Thyroid gland (tissue), 4 donors: ENCODE results near the gene SLC9C1. TPM values are rescaled to one million over a fixed set of nuclear protein-coding genes. Genes with fewer than 3 reads are reported as not detected.

Source experiments
- DNase-seq, 2 donors: peaks; one replicate each; pipeline ENCODE4 v3.0.0-alpha.2; 2019
- H3K27ac ChIP-seq, 3 donors: fragments of 200-600 bp; sonication (generic); 1 replicate in 2 of 3; 2 replicates in 1 of 3; pipeline ENCODE4 v1.5.1; 2016 to 2019; ENCODE audit warnings: mild to moderate bottlenecking in 1 of 3, moderate library complexity in 1 of 3
- H3K27me3 ChIP-seq: fragments of 200-600 bp; sonication (generic); one replicate; pipeline ENCODE4 v1.5.1; 2019
- H3K36me3 ChIP-seq, 2 donors: fragments of 200-600 bp; sonication (generic); one replicate each; pipeline ENCODE4 v1.5.1; 2016 to 2019
- H3K4me1 ChIP-seq, 2 donors: fragments of 200-600 bp; sonication (generic); one replicate each; pipeline ENCODE4 v1.5.1; 2017 to 2019
- H3K4me3 ChIP-seq, 3 donors: fragments of 200-600 bp; sonication (generic); replicated peaks in 1 of 3; 1 replicate in 2 of 3; 2 replicates in 1 of 3; pipeline ENCODE4 v1.5.1; 2016; ENCODE audit warnings: mild to moderate bottlenecking in 1 of 3
- H3K9me3 ChIP-seq: fragments of 200-600 bp; sonication (generic); one replicate; pipeline ENCODE4 v1.5.1; 2017
- CTCF ChIP-seq, 6 experiments: fragments of 200-600 bp in 3 of 6; fragments of 450-650 bp in 3 of 6; sonication (generic) in 3 of 6; IDR thresholded peaks; one replicate each; pipeline ENCODE4 v1.5.1; 2016 to 2019; ENCODE audit warnings: antibody characterized with exemption in 6 of 6, mild to moderate bottlenecking in 2 of 6, inconsistent platforms in 1 of 6, moderate library complexity in 1 of 6
- POLR2A ChIP-seq, 2 donors: fragments of 450-650 bp; IDR thresholded peaks; one replicate each; pipeline ENCODE4 v1.6.1; 2017; ENCODE audit warnings: antibody characterized with exemption in 2 of 2, mild to moderate bottlenecking in 2 of 2, moderate library complexity in 1 of 2
- WGBS, 2 donors: methylation state at CpG; one replicate each; pipeline ENCODE4 v1.1.5; 2017; 5-methylcytosine and 5-hydroxymethylcytosine counted together
- intact Hi-C: fragments of 100-400 bp; cut with DNase I; formaldehyde crosslinking; loops from one replicate; pipeline ENCODE4 v1.15.1; 2023
- total RNA-seq, 4 donors: library from RNA; depleted of rRNA; stranded (reverse); fragments of >200 nt; gene quantifications; one replicate each; pipeline ENCODE4 v1.2.3, GENCODE V29; 2016

SLC9C1 gene
- total RNA-seq, 4 donors from 2014 or later = 0.11 TPM; not detected in 3

- TF ChIP-seq POLR2A (IDR thresholded peaks at IDR 0.05) = no peak
- no peak for DNase-seq
- Histone ChIP-seq H3K4me3 (no peak overlapping the region), H3K27ac (no peak overlapping the region), H3K4me1 (no peaks in the 10 kb centered on the region), H3K36me3 (no peaks in the 10 kb centered on the region), H3K27me3 (no peaks in the 10 kb centered on the region), H3K9me3 (no peaks in the 10 kb centered on the region)
- intact Hi-C loops = no loop called here
- 95% methylated on average over 3 of the region's 3 CpGs for WGBS, 2 donors
Measured at GRCh38 chr3:112131111-112131510, 162.9 kb downstream of the SLC9C1 start.

- H3K9me3 ChIP-seq = no peaks in the 10 kb centered on the region
- no peaks in the 10 kb centered on the region for H3K36me3 ChIP-seq
- H3K4me1 ChIP-seq = no peaks in the 10 kb centered on the region
- intact Hi-C loops = no loop called here
- no peak for TF ChIP-seq CTCF (IDR thresholded peaks at IDR 0.05)
- TF ChIP-seq POLR2A (IDR thresholded peaks at IDR 0.05) = no peak
- no peak overlapping the region for H3K27ac ChIP-seq
- 88 to 98% methylated on average over 3 of the region's 3 CpGs for WGBS, 2 donors
- H3K4me3 ChIP-seq = no peak overlapping the region
- no peaks in the 10 kb centered on the region for H3K27me3 ChIP-seq
- no peak for DNase-seq
Measured at GRCh38 chr3:112130638-112130993, 163.4 kb downstream of the SLC9C1 start.

GRCh38 chr3:112129925-112130637 lies 163.9 kb downstream of the SLC9C1 start:
- H3K9me3 ChIP-seq = no peaks in the 10 kb centered on the region
- H3K36me3 ChIP-seq = no peaks in the 10 kb centered on the region
- H3K4me1 ChIP-seq = no peaks in the 10 kb centered on the region
- DNase-seq = no peak
- 93 to 97% methylated on average over 4 of the region's 4 CpGs for WGBS, 2 donors
- H3K4me3 ChIP-seq = no peak overlapping the region
- H3K27ac ChIP-seq = no peak overlapping the region
- intact Hi-C loops = no loop called here
- H3K27me3 ChIP-seq = no peaks in the 10 kb centered on the region
- TF ChIP-seq CTCF (IDR thresholded peaks at IDR 0.05) = no peak
- no peak for TF ChIP-seq POLR2A (IDR thresholded peaks at IDR 0.05)

- intact Hi-C loops = no loop called here
- Histone ChIP-seq H3K27ac (no peak overlapping the region), H3K36me3 (no peaks in the 10 kb centered on the region), H3K4me3 (no peak overlapping the region), H3K27me3 (no peaks in the 10 kb centered on the region), H3K4me1 (no peaks in the 10 kb centered on the region), H3K9me3 (no peaks in the 10 kb centered on the region)
- TF ChIP-seq POLR2A (IDR thresholded peaks at IDR 0.05) = no peak
- no peak for TF ChIP-seq CTCF (IDR thresholded peaks at IDR 0.05)
- 79 to 85% methylated on average over 7 of the region's 7 CpGs for WGBS, 2 donors
- no peak for DNase-seq
Measured at GRCh38 chr3:112128843-112129727, 164.9 kb downstream of the SLC9C1 start.

GRCh38 chr3:112127522-112128494 lies 166.2 kb downstream of the SLC9C1 start:
- no peak overlapping the region for H3K27ac ChIP-seq
- DNase-seq = no peak
- no peak overlapping the region for H3K4me3 ChIP-seq
- no peaks in the 10 kb centered on the region for H3K36me3 ChIP-seq
- WGBS, 2 donors = 79 to 83% methylated on average over 10 of the region's 10 CpGs
- H3K9me3 ChIP-seq = no peaks in the 10 kb centered on the region
- intact Hi-C loops = no loop called here
- H3K4me1 ChIP-seq = no peaks in the 10 kb centered on the region
- H3K27me3 ChIP-seq = no peaks in the 10 kb centered on the region
- TF ChIP-seq CTCF (IDR thresholded peaks at IDR 0.05) (no peak), POLR2A (IDR thresholded peaks at IDR 0.05) (no peak)
